Measurements from ENCODE around the gene CCDC30. TPM values are rescaled to one million over a fixed set of nuclear protein-coding genes. Genes with fewer than 3 reads are reported as not detected.

CCDC30 gene
- total and polyA plus RNA-seq, 4 experiments from 2014 or later: 2.5 to 7.1 (median 5.2) TPM

DNA sequence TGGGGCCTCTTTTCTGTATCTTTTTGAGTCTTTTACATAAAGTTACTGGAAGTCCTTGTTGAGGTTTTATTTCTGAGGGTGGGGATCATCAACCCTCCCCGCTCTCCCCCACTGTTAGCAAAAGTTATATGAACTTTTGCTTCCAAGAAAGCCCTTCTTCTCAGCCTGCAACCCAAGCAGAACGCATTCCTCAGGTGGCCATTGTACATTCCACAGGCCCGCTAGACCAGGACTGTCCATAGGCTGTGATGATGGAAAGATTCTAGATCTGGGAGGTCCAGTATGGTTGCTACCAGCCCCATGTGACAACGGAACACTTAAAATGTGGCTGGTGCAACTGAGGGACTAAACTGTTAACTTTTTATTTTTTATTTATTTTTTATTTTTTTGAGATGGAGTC is 207.3 kb downstream of the CCDC30 start:
- Mint-ChIP-seq H3K4me3 (no peak overlapping the region), H3K36me3 (peaks cover 63 to 72% of the 10 kb centered on the region in 2 donors), H3K27ac (no peak overlapping the region), H3K27me3 (no peaks in the 10 kb centered on the region), H3K9me3 (no peaks in the 10 kb centered on the region), H3K4me1 (peaks cover 0 to 3% (median 0%) of the 10 kb centered on the region in 4 donors)
- Histone ChIP-seq H3K27me3 (ENCODE audit: insufficient read depth, low read length) (no peaks in the 10 kb centered on the region), H3K36me3 (ENCODE audit: insufficient read depth, low read length) (peaks cover 44% of the 10 kb centered on the region), H3K4me3 (ENCODE audit: low read length in 2 of 2) (no peak overlapping the region), H3K27ac (ENCODE audit: low read depth, low read length) (no peak overlapping the region), H3K9me3 (ENCODE audit: control insufficient read depth in 1 of 2, low read length in 2 of 2) (no peaks in the 10 kb centered on the region), H3K4me1 (ENCODE audit: insufficient read depth, low read length) (no peaks in the 10 kb centered on the region)
- intact Hi-C loops (cut with micrococcal nuclease): no loop called here
- CTCF ChIA-PET (ENCODE audit: partially characterized antibody): no interaction called here
- DNase-seq: no peak
- POLR2A ChIA-PET (ENCODE audit: partially characterized antibody): interaction anchor here (4.4 kb wide), 1 partner anchor 12 kb away, joined by 19 read pairs; the partner anchor contains the start of gene YBX1

- ChIA-PET CTCF (ENCODE audit: partially characterized antibody) (no interaction called here), POLR2A (ENCODE audit: partially characterized antibody) (no interaction called here)
- Mint-ChIP-seq H3K4me1 (no peaks in the 10 kb centered on the region), H3K27me3 (no peaks in the 10 kb centered on the region), H3K4me3 (no peak overlapping the region), H3K36me3 (peaks cover 35 to 45% of the 10 kb centered on the region in 2 donors), H3K9me3 (no peaks in the 10 kb centered on the region), H3K27ac (peak overlapping the region in 2 of 7 donors; percentile 3 to 36)
- Histone ChIP-seq H3K9me3 (ENCODE audit: control insufficient read depth in 1 of 2, low read length in 2 of 2) (no peaks in the 10 kb centered on the region), H3K27me3 (ENCODE audit: insufficient read depth, low read length) (no peaks in the 10 kb centered on the region), H3K27ac (ENCODE audit: low read depth, low read length) (no peak overlapping the region), H3K36me3 (ENCODE audit: insufficient read depth, low read length) (peaks cover 18% of the 10 kb centered on the region), H3K4me3 (ENCODE audit: low read length in 2 of 2) (no peak overlapping the region), H3K4me1 (ENCODE audit: insufficient read depth, low read length) (no peaks in the 10 kb centered on the region)
- no peak for DNase-seq
- intact Hi-C loops (cut with micrococcal nuclease): no loop called here
Observed at GRCh38 chr1:42674214-42674613, 211.1 kb downstream of the CCDC30 start.

- no peak for DNase-seq
- CTCF ChIA-PET (ENCODE audit: partially characterized antibody): no interaction called here
- peaks cover 18% of the 10 kb centered on the region for H3K36me3 ChIP-seq (ENCODE audit: insufficient read depth, low read length)
Observed at GRCh38 chr1:42674682-42675081, 211.6 kb downstream of the CCDC30 start.

DNA sequence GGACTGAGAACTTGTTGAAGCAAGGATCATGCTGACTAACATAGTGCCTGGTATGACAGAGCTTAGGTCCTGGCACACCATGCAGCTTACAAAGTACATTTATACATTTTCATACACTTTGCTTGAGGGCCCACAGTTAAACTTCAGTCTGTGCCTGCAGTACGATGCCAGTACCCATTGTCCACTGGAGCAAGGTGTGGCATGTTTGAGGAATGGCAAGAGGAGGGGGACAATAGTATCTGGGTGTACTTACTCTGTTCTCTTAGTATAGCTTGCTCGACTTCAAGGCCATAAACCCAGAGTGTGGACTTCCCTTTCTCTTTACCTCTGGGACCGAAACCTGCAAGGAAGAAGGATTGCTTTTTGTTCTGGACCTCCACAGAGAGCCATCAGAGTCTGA is 212.4 kb downstream of the CCDC30 start:
- H3K36me3 ChIP-seq (ENCODE audit: insufficient read depth, low read length): peaks cover 15% of the 10 kb centered on the region
- H3K4me1 ChIP-seq (ENCODE audit: insufficient read depth, low read length): peaks cover 3% of the 10 kb centered on the region
- H3K4me1 Mint-ChIP-seq: peaks cover 3 to 8% (median 5%) of the 10 kb centered on the region in 4 donors
- DNase-seq: no peak
- no peaks in the 10 kb centered on the region for H3K27me3 ChIP-seq (ENCODE audit: insufficient read depth, low read length)
- no peak overlapping the region for H3K27ac ChIP-seq (ENCODE audit: low read depth, low read length)
- no peak overlapping the region for H3K4me3 ChIP-seq (ENCODE audit: low read length in 2 of 2)
- CTCF ChIA-PET (ENCODE audit: partially characterized antibody): no interaction called here
- H3K27me3 Mint-ChIP-seq: no peaks in the 10 kb centered on the region
- intact Hi-C loops (cut with micrococcal nuclease): no loop called here
- peaks cover 25 to 36% of the 10 kb centered on the region in 2 donors for H3K36me3 Mint-ChIP-seq
- H3K4me3 Mint-ChIP-seq: no peak overlapping the region
- POLR2A ChIA-PET (ENCODE audit: partially characterized antibody): interaction anchor here (0.8 kb wide), 1 partner anchor 17 kb away, joined by 3 read pairs; the partner anchor contains the start of gene PPIH
- H3K9me3 Mint-ChIP-seq: no peaks in the 10 kb centered on the region
- no peaks in the 10 kb centered on the region for H3K9me3 ChIP-seq (ENCODE audit: control insufficient read depth in 1 of 2, low read length in 2 of 2)
- H3K27ac Mint-ChIP-seq: no peak overlapping the region

More at GRCh38 chr1:42674682-42675081, 211.6 kb downstream of the CCDC30 start:
- H3K4me3 Mint-ChIP-seq: no peak overlapping the region
- POLR2A ChIA-PET (ENCODE audit: partially characterized antibody): no interaction called here
- no peaks in the 10 kb centered on the region for H3K27me3 ChIP-seq (ENCODE audit: insufficient read depth, low read length)
- no peaks in the 10 kb centered on the region for H3K9me3 Mint-ChIP-seq
- H3K4me1 Mint-ChIP-seq: peaks cover 0 to under 1% (median under 1%) of the 10 kb centered on the region in 4 donors
- H3K4me1 ChIP-seq (ENCODE audit: insufficient read depth, low read length): no peaks in the 10 kb centered on the region
- peaks cover 32 to 43% of the 10 kb centered on the region in 2 donors for H3K36me3 Mint-ChIP-seq
- H3K27ac Mint-ChIP-seq: peak overlapping the region in 1 of 7 donors; percentile 3
- no peaks in the 10 kb centered on the region for H3K27me3 Mint-ChIP-seq
- no peaks in the 10 kb centered on the region for H3K9me3 ChIP-seq (ENCODE audit: control insufficient read depth in 1 of 2, low read length in 2 of 2)
- intact Hi-C loops (cut with micrococcal nuclease): no loop called here
- no peak overlapping the region for H3K4me3 ChIP-seq (ENCODE audit: low read length in 2 of 2)
- H3K27ac ChIP-seq (ENCODE audit: low read depth, low read length): no peak overlapping the region

- intact Hi-C loops (cut with micrococcal nuclease): no loop called here
- no peak overlapping the region for H3K4me3 ChIP-seq (ENCODE audit: low read length in 2 of 2)
- H3K36me3 ChIP-seq (ENCODE audit: insufficient read depth, low read length): peaks cover 15% of the 10 kb centered on the region
- DNase-seq: no peak
- H3K4me1 Mint-ChIP-seq: peaks cover 12 to 19% (median 13%) of the 10 kb centered on the region in 4 donors
- H3K4me1 ChIP-seq (ENCODE audit: insufficient read depth, low read length): peaks cover 15% of the 10 kb centered on the region
- peak overlapping the region in 1 of 7 donors; percentile 11 for H3K27ac Mint-ChIP-seq
- no peaks in the 10 kb centered on the region for H3K9me3 ChIP-seq (ENCODE audit: control insufficient read depth in 1 of 2, low read length in 2 of 2)
- H3K27ac ChIP-seq (ENCODE audit: low read depth, low read length): no peak overlapping the region
- H3K36me3 Mint-ChIP-seq: peaks cover 21 to 34% of the 10 kb centered on the region in 2 donors
- H3K4me3 Mint-ChIP-seq: no peak overlapping the region
- no peaks in the 10 kb centered on the region for H3K9me3 Mint-ChIP-seq
- POLR2A ChIA-PET (ENCODE audit: partially characterized antibody): interaction anchor here (0.5 kb wide), 1 partner anchor 14 kb away, joined by 3 read pairs; no protein-coding TSS in a partner anchor
- H3K27me3 Mint-ChIP-seq: no peaks in the 10 kb centered on the region
- H3K27me3 ChIP-seq (ENCODE audit: insufficient read depth, low read length): no peaks in the 10 kb centered on the region
- CTCF ChIA-PET (ENCODE audit: partially characterized antibody): no interaction called here
Observed at GRCh38 chr1:42676534-42677087, 213.5 kb downstream of the CCDC30 start.

- peaks cover 22 to 36% (median 29%) of the 10 kb centered on the region in 4 donors for H3K4me1 Mint-ChIP-seq
- H3K27me3 Mint-ChIP-seq: no peaks in the 10 kb centered on the region
- no peak overlapping the region for H3K4me3 ChIP-seq (ENCODE audit: low read length in 2 of 2)
- H3K36me3 ChIP-seq (ENCODE audit: insufficient read depth, low read length): peaks cover 7% of the 10 kb centered on the region
- CTCF ChIA-PET (ENCODE audit: partially characterized antibody): no interaction called here
- H3K9me3 Mint-ChIP-seq: peaks cover 0 to 5% (median 0%) of the 10 kb centered on the region in 8 donors
- intact Hi-C loops (cut with micrococcal nuclease): no loop called here
- peaks cover 24 to 37% of the 10 kb centered on the region in 2 donors for H3K36me3 Mint-ChIP-seq
- peaks cover 24% of the 10 kb centered on the region for H3K4me1 ChIP-seq (ENCODE audit: insufficient read depth, low read length)
- no peaks in the 10 kb centered on the region for H3K27me3 ChIP-seq (ENCODE audit: insufficient read depth, low read length)
- H3K27ac Mint-ChIP-seq: peak overlapping the region in 1 of 7 donors; percentile 39
- POLR2A ChIA-PET (ENCODE audit: partially characterized antibody): interaction anchor here (1.2 to 5.1 kb wide), 4 partner anchors 10 to 87 kb away, joined by 3 to 123 read pairs (median 40); partner anchors contain the start of genes C1orf50, P3H1 and PPIH
- no peak for DNase-seq
- no peak overlapping the region for H3K27ac ChIP-seq (ENCODE audit: low read depth, low read length)
- H3K4me3 Mint-ChIP-seq: no peak overlapping the region
- no peaks in the 10 kb centered on the region for H3K9me3 ChIP-seq (ENCODE audit: control insufficient read depth in 1 of 2, low read length in 2 of 2)
Observed at GRCh38 chr1:42679364-42679983, 216.4 kb downstream of the CCDC30 start.

- Histone ChIP-seq H3K36me3 (ENCODE audit: insufficient read depth, low read length) (peaks cover 7% of the 10 kb centered on the region), H3K27me3 (ENCODE audit: insufficient read depth, low read length) (no peaks in the 10 kb centered on the region), H3K4me1 (ENCODE audit: insufficient read depth, low read length) (peaks cover 30% of the 10 kb centered on the region), H3K9me3 (ENCODE audit: control insufficient read depth in 1 of 2, low read length in 2 of 2) (no peaks in the 10 kb centered on the region), H3K4me3 (ENCODE audit: low read length in 2 of 2) (no peak overlapping the region), H3K27ac (ENCODE audit: low read depth, low read length) (no peak overlapping the region)
- POLR2A ChIA-PET (ENCODE audit: partially characterized antibody): interaction anchor here (1.2 to 5.1 kb wide), 4 partner anchors 10 to 87 kb away, joined by 3 to 123 read pairs (median 56); partner anchors contain the start of genes C1orf50, P3H1 and PPIH
- CTCF ChIA-PET (ENCODE audit: partially characterized antibody): interaction anchor here (1.9 kb wide), 1 partner anchor 22 kb away, joined by 5 read pairs; the partner anchor contains the start of gene PPIH
- peak overlapping the region in 5 of 7 donors; percentile 2 to 99 (median 39) for H3K27ac Mint-ChIP-seq
- intact Hi-C loops (cut with micrococcal nuclease): loop anchor here (5.0 to 10.0 kb wide), 2 partner anchors 137 to 785 kb away; partner anchors contain the start of genes ERMAP and SVBP
- H3K36me3 Mint-ChIP-seq: peaks cover 22 to 37% of the 10 kb centered on the region in 2 donors
- H3K27me3 Mint-ChIP-seq: no peaks in the 10 kb centered on the region
- peaks cover 28 to 42% (median 35%) of the 10 kb centered on the region in 4 donors for H3K4me1 Mint-ChIP-seq
- H3K9me3 Mint-ChIP-seq: peaks cover 0 to 5% (median 0%) of the 10 kb centered on the region in 8 donors
- no peak for DNase-seq
- H3K4me3 Mint-ChIP-seq: peak overlapping the region in 5 of 8 donors; percentile 18 to 92 (median 26)
Observed at GRCh38 chr1:42680055-42680454, 217.0 kb downstream of the CCDC30 start.

Data from CD4-positive, alpha-beta memory T cell (primary cell).